GM18519 (cell line): ENCODE data around the gene SMIM43.
A peak's percentile ranks its signal among the peaks of the same experiment; 100 is the strongest.
"Not testable (repeated sequence)": the region's sequence is repeated elsewhere in the genome, so short reads cannot be mapped to it uniquely, and the experiment has no call there.

ENCODE experiments used
- ATAC-seq: cut with Tn5 transposase; IDR thresholded peaks from one replicate; pipeline ENCODE4 v1.9.1; 2021; ENCODE audit warnings: mild to moderate bottlenecking, moderate library complexity; ENCODE audit not compliant: unreplicated experiment, low FRiP score

The SMIM43 gene

DNA sequence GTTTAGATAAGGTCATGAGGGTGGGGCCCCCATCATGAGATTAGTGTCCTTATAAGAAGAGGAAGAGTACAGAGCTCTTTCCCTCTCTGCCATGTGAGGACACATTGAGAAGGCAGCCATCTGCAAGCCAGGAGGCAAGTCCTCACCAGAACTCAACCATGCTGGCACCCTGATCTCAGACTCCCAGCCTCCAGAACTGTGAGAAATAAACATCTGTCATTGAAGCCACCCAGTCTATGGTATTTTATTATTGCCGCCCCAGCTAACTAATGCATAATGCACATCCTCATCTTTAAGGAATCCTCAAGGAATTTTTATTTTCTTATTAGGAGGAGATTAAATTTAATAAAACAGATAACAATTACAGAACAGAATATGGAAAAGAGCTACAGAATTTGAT lies 19.4 kb upstream of the SMIM43 start:
- ATAC-seq: no peak

DNA sequence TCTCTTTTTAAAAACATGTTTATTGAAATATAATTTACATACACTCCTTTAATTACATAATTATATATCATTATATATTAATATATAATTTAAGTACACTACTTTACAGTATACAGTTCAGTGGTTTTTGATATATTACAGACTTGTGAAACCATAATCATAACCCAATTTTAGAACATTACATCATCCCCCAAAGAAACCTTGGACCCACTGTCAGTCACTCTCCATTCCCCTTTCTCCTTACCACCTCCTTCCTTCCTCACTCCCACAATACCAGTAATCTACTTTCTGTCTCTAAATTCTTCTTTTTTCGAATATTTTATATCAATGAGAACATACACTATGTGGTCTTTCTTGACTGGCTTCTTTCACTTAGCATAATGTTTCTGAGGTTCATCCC lies 18.2 kb upstream of the SMIM43 start:
- ATAC-seq: no peak

DNA sequence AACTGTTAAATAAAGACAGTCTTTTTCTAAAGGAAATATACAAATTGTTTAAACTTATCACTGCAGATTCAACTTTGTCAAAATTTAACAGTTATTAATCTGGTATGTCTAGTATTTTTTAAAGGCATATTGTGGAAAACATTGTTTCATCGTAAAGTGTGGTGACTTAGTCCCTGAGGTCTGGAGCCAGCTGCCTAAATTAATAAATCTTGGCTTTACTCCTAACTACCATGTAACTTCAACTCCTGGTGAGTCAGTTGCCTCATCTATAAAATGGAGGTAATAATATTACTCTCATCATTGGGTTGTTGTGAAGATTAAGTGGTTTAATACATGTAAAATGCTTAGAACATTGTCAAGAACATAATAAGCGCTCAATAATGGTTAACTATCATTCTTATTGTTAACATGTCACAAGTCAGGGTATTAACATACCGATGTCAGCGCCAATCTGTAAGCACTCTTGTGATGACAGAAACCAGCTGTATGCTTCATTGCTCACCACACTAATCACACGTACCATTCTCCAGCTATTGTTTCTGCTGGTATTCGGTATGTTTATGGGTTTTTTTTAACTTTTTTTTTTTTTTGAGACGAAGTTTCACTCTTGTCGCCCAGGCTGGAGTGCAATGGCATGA lies 14.1 kb upstream of the SMIM43 start:
- no peak for ATAC-seq

DNA sequence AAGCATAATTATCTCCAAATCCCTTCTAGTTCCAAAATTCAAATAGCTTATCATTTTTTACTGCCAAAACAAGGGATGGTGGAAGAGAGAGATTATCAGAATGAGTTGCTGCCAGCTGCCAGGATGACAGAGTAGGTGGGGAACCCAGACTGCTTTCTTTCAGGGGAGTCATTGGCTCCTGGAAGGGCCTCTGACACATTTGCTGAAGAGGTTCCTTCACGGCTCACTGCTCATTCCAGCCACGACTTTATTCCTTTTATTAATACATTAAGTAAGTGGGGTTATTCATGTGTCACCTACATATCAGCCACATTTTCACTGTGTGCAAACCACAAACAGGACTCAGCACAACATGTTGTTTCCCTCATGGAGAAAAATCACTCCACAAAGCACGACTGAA lies 12.7 kb upstream of the SMIM43 start:
- peak; percentile 50 for ATAC-seq

DNA sequence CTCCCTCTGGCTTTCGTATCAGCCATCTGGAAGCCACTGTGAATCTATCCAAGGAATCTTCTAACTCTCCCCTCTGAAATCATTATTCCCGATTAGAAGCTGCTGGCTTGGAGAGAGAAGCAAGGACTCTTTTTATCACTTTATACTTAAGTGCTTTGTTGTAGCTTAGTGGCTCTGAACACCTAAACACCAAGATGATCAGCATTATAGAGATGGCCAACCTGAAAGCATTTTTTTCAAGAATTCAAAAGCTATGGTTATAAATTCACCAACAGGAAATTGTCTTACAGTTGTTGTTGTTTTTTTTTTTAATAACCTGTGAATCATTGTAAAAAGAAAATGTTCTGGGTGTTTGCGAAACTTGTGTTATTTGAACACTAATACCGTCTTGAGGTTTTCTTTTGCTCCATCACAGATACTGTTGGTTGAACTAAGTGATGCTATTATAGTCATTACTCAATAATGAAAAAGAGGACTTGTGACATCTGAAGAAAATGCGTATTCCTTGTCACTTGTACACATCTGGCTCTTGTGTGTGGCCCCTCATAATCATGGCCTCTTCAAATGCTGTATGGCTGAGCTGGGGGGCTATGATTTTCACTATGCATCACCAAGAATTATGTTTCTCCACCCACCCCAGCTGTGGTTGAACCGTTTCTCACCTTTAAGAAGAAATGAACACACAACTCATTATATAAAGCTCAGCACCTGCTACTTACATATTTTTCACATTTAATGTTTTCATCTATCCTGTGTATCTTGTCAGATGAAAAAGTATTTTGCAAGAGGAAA lies 11.8 kb upstream of the SMIM43 start:
- ATAC-seq: no peak

DNA sequence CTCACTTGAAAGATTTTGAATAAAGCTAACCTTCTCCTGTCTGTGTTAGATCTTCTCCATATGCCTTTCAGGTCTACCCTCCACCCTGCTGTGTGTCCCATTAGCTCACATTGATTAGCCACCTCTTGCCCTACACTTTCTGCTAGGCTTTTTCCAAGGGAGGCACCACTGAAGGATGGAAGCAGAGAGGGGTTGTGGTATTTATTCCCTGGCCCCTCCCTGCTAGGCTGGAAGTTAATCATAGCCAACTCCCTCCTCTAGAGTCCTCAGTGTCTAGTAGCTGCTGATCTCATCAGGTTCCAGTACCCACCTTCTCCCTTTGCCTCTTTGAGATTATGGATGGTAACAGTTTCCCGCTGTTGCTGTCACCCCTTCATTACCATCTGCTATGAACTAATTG lies 8.9 kb upstream of the SMIM43 start:
- no peak for ATAC-seq

DNA sequence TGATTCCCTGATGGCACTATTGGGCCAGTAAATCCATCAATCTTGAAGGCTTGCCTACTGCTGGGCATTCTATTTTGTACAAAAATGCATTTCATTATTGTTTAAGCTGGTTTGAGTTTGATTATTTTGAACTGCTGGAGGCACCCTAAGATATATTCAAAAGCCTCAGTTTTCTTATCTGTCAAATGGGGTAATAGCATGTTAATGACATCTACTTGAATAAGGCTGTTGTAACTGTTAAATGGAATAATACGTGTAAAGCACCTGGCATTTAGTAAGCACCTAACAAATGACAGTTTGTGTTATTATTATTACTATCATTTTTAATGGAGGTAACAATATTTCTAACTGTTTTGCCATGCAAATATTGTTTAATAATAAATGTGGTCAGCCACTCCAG lies 6.9 kb upstream of the SMIM43 start:
- no peak for ATAC-seq

DNA sequence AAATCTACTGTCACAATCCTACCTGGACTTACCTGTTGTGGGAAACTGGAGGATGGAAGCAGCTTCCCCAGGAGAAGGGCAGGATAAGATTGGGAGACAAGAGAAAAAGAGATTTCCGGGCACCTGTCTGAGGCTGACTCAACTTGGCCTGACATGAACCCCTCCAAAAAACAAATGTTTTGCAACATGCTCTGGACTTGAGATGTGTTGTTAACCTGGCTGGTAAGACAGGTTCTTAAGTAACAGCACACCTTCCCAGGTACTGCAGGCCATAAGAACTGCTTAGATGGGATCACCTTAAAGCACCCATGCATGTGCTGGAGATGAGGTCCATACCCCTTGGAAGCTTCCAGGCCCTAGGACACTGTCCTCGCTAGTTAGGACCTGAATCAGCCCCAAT lies 4.4 kb upstream of the SMIM43 start:
- ATAC-seq: no peak

DNA sequence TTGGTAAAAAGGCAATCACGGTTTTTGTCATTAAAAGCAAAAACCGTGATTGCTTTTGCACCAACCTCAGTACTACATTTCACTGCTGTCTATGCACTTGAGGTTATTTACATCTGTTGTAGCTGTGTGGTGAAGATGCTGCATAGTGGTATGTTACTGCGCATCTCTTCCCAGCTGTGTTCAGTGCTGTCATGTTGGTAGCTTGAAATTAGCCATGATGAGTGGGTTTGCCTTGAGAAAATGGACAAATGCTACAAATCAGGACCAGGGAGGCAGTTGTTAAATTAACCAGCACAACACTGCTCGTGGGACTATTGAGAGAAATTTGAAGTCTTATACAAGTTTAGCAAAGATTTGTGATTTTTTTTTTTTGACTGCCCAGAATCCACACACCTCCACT lies 2.2 kb upstream of the SMIM43 start:
- ATAC-seq: no peak

DNA sequence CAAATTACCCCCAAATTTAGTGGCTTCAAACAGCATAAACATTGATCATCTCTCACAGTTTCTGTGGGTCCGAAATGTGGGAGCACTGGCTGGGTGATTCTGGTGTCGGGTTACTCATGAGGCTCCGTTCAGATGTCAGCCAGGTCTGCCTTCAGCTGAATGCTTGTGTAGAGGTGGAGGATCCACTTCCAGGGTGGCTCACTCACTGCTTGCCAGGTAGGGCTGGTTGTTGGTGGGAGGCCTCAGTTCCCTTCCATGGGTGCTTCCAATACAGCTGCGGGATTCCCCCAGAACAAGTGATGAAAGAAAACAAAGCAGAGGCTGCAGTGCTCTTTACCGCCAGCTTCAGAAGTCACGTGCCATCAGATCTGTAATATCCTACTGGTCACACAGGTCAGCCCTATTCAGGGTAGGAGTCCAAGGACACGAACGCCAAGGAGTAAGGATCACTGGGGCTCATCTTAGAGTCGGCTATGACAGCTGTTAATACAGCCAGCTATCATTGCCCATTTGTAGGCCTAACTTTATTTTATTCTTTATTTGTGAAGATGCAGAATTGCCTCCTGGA lies 1.1 kb upstream of the SMIM43 start:
- no peak for ATAC-seq

DNA sequence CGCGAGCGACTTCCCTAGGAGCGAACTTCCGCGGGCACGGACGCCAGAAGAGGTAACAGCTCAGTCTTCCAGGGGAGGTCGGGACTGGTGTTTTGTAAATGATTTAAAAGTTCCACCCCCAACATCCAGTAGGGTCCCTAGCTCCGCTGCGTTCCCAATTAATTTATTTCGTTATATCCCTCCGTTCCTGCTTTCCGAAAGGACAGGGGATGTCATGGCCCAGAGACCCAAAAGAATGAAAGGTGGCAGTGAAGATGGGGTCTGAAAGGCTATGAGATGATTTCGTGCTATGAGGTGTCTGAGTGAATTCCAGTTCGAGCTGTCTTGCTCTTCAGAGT lies 373 bp upstream of the SMIM43 start:
- no peak for ATAC-seq

DNA sequence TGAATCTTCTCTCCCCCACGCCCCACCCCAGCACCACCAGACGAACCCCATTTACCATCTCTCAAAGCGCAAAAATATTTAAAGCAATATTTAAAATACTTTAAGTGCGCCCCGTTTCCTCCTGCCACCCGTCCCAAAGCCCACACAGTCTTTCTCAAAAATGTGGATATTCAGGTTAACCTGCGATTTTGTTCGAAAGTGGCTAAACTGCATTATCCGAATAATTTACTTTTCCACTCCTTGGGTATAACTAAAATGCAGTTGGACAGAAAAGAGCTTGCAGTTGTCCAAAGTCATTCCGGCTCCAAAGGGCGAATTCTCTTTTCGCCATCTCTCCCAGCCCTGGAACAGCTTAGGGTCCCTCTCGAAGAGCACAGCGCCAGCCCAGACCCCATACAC lies 662 bp downstream of the SMIM43 start:
- no peak for ATAC-seq

DNA sequence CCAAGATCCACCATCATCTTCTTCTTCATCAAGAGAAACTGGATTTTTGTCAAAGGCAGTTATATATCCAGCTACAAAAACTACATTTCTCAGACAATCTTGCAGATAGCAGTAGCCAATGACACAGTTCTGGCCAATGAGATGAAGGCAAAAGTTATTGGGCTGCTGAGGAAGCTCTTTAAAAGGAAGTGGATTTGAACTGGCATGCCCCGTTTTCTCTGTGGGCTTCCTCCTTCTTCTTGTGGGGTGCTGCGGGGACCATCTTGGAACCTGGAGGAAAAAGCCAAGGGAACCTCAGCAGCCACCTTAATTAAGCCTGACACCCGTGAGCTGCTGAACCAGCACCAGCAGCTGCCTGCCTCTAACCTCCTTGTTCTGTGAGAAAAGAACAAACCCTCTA lies 4.8 kb downstream of the SMIM43 start:
- ATAC-seq: no peak

DNA sequence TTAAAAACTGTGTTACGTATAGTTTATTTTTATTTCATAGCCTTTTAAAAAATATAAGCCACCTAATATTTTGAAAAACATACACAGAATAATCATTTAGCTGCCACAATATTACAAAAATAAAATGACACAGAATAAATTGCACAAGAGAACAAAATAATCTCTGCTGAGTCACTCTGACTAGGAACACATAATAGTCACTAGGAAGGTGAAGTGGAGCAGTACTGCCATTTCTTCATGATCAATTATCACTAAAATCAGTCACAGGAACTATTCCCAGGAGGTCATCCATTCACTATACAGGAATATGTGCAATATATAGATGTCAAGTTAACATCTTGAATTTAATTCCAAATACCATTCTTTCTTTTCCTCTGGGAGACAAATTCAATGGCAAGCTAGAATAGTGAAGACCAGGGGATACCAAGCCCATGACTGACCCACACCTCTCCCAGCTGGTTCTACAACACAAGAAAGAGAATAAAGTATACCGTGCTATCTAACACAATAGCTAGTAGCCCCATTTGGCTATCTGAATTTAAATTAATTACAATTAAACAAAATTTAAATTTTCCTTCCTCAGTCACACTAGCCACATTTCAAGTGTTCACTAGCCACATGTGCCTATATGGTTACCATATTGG lies 5.9 kb downstream of the SMIM43 start:
- ATAC-seq: no peak

DNA sequence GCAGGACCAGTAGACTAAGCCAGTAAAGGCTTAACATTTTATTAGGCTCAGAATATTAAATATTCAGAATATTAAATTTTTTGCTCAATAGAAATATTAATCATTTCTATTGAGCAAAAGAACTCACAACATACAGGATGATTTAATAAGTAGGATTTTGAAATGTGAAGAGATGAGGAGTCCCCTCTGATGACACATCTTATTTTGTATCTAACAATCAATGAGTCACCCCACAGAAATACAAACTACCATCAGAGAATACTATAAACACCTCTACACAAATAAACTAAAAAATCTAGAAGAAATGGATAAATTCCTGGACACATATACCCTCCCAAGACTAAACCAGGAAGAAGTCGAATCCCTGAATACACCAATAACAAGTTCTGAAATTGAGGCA lies 12.8 kb downstream of the SMIM43 start:
- ATAC-seq: not testable (repeated sequence)

DNA sequence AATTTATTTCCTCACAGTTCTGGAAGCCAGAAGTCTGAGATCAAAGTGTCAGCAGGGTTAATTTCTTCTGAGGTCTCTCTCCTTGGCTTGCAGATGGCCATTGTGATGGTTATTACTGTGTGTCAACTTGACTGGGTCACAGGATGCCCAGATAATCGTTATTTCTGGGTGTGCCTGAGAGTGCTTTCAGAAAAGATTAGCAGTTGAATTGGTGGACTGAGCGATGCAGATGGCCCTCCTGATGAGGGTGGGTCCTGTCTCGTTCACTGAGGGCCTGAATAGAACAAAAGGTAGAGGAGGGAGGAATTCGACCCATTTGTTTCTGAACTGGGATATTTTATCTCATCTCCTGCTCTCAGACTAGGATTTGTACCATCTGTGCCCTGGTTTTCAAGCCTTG lies 15.7 kb downstream of the SMIM43 start:
- ATAC-seq: no peak

DNA sequence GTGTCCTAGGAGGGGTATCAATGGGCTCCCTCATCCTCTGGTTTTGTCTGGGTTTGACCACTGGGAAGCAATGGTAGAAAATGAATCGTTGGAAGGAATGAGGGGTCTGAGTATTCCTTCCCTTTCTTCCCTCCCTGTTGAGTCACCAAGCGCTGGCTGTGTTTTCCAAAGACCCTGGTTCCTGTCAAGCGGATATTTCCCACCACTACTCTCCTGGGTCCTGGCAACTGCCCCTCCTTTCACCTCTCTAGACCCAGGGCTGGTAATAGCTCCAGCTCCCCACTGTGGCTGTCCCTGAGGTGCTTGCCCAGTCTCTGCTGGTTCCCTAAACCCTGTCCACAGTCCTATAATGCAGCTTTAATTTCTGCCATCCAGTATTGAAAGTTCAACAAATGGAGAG lies 22.2 kb downstream of the SMIM43 start:
- no peak for ATAC-seq

DNA sequence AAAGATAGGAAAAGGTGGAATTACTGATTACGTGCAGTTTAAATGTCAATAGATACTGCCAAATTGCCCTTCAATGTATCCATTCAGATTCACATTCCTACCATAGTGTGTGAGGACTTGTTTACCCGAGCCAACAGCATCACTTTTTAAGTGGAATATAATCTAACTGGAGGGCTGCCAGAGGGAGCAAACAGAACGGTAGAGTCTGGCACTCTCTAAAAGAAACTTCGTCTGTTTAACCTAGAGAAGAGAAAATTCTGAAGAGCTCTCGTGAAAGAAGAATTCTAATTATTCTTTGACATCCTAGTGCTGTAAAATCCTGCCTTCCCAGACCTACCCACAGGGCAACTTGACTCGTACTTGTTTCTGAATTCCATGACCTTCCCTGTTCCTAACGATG lies 23.2 kb downstream of the SMIM43 start:
- ATAC-seq: no peak

DNA sequence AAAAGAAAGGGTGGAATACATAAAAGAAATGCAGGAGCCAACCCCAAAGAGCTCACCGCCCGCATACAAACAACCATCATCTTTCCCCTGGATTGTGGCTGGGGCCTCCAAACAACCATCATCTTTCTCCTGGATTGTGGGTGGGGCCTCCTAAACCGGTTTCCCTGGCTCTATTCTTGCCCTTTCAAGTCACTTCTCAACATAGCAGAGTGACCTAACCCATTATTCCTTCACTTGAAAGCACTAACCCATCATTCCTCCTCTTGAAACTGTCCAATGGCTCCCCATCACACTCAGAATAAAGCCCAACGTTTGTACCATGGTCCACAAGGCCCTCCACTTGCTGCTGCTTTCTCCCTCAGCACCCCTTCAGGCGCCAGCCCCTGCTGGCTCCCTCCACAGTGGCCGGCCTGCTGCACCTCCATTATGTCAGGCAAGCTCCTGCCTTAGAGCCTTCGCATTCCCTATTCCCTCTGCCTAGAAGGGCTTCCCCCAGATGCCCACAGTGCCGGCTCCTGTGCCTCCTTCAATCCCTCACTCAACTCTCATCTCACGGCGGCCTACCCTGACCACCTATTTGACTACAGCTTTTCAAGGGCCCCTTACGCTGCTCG lies 24.1 kb downstream of the SMIM43 start:
- no peak for ATAC-seq

DNA sequence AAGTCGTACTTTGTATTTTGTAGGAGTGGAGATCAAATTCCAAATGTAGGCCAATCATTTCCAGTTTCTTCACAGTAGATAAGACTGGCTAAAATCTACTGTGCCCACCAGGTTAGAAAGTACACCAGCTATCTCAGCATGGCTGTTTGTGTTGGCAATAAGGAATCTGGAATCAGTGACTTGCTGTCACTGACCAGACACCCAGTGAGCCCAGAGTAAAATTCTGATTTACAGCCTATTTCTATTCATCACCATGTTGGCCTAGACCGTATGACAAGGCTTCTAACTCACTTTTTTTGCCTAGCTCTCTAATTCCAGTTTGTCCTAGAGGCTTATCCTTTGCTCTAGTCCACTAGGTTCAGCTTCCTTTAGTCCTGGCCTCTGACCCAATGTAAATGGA lies 25.4 kb downstream of the SMIM43 start:
- ATAC-seq: no peak

DNA sequence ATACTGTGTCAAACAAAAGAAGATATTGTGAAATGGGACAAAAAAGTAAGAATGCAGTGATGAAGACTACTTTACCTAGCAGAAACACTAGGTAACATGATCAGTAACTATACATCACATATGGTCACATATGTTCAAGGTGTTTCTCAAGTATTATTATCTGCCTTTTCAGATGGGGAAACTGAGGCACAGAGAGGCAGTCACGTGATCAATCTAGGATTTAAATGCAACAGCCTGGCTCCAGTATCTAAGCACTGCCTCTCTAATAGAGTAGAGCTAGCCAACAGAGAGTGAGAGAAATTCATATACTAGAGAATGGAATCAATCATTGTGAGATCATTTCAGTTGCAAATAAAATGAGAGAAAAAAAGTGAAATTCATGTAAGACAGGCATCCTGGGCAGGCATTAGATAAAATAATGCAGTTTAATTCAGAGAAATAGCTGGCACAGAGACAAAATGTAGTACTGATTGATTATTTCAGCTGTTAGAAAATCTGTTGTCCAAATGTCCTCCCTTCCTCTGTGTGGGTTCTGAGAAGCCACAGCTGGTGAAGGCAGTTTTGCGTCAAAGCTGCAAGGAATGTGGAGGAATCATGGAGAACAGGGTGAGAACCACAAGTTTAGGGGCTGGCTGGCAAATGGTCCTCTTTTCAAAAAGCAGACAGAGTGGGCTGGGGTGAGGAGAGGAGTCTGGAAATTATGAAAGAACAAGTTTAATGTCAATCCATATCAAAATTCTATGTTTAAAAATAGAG lies 26.0 kb downstream of the SMIM43 start:
- no peak for ATAC-seq
